GM19468 (cell line): ENCODE data around the gene POLR1E.
"Not testable (repeated sequence)": the region's sequence is repeated elsewhere in the genome, so short reads cannot be mapped to it uniquely, and the experiment has no call there.

Source experiments
- ATAC-seq: cut with Tn5 transposase; IDR thresholded peaks from one replicate; pipeline ENCODE4 v1.9.1; 2021; ENCODE audit warnings: mild to moderate bottlenecking, moderate library complexity, moderate number of reproducible peaks; ENCODE audit not compliant: unreplicated experiment; ENCODE audit errors: extremely low read depth

Gene POLR1E

DNA sequence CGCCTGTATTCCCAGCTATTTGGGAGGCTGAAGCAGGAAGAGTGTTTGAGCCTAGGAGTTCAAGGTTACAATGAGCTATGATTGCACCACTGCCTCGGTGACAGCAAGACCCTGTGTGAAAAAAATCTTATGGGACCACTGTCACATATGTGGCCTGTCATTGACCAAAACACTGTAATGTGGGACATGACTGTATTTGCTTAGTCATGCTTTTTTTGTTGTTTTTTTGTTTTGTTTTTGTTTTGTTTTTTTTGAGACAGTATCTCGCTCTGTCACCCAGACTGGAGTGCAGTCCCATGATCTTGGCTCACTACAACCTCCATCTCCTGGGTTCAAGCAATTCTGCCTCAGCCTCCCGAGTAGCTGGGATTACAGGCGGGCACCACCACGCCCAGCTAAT, 13.5 kb downstream of the POLR1E start:
- ATAC-seq, result no peak

DNA sequence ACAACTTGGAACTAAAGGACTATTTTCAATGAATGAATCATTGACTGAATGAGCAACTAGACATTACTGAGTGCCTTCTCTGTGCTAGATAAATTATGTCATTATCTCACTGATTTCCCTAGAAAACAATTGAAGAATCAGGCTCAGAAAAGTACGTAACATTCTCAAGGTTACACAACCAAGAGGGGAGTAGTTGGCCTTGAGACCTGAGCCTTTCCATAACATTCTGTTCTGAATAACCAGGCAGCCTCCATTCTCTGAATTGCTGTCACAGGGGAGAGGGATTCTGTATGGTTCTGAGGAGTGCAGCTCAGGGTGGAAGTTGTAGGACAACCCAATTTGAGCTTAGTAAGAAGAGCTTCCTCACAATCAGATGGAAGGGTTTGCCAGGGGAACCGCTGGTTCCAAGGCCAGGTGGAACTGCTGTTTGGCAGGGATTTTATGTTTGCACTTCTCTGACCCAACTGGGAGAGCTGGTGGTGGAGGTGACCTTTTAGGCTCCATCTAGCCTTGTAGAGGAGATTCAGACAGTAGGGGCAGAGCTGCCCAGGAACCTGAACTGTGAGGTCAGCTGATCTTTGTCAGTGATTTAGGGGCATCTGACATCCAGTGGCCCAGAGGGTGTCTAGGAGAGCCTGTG, 16.3 kb downstream of the POLR1E start:
- no peak for ATAC-seq

DNA sequence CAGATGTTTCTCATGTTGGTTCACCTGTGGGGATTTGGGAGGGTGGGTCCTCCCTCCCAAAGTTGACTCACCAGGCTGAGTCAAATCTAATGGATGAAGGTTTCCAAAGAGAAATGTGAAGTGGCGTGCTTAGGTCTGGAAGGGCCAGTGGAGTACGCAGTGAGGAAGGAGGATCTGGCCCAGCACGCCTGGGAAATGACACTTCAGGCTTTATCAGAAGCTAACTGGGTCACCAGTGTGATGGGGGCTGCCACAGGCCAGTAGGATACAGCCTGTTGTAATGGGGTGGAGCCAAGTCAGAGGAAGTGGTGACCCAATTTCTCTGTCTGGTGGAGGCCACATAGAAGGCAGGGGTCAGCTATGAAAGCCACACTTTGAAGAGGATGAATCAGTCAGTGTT, 18.0 kb downstream of the POLR1E start:
- ATAC-seq, result no peak

DNA sequence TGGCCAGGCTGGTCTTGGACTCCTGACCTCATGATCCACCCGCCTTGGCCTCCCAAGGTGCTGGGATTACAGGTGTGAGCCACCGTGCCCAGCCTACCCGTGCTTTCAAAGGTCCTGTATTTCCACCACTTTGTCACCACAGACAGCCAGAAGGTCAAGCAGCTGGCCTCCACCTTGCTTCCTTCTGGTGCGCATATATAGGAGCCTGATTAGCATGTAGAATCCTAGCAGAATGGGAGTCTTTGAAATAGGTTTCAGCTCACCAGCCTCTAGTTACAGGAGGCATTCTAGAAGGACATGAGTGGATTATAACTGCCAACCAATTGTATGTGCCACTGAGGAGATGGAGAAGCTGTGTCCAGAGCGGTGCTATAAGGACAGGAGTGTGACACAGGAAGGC, 18.9 kb downstream of the POLR1E start:
- no peak for ATAC-seq

DNA sequence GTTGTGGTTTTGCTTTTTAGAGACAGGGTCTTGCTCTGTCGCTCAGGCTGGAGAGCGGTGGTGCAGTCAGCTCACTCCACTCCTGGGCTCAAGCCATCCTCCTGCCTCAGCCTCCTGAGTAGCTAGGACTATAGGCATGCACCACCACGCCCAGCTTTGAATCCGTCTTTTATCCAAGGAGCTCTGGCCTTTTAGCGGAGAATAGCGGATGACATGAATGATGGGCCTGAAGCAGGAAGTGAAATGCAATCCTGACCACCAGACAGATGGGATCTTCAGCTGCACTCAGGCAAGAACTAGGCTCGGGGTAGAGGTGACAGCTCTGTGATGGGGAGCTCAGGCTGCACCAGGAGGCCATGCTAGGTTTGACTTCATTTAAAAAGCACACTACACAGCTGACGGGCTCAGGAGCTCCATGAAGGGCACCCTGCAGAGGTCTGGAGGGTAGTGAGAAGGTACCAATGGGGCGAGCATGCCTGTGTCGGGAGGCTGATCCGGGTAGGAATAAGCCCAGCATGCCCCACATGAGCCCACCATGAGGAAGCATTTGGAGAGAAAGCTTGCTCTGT, 21.9 kb downstream of the POLR1E start:
- no peak for ATAC-seq

DNA sequence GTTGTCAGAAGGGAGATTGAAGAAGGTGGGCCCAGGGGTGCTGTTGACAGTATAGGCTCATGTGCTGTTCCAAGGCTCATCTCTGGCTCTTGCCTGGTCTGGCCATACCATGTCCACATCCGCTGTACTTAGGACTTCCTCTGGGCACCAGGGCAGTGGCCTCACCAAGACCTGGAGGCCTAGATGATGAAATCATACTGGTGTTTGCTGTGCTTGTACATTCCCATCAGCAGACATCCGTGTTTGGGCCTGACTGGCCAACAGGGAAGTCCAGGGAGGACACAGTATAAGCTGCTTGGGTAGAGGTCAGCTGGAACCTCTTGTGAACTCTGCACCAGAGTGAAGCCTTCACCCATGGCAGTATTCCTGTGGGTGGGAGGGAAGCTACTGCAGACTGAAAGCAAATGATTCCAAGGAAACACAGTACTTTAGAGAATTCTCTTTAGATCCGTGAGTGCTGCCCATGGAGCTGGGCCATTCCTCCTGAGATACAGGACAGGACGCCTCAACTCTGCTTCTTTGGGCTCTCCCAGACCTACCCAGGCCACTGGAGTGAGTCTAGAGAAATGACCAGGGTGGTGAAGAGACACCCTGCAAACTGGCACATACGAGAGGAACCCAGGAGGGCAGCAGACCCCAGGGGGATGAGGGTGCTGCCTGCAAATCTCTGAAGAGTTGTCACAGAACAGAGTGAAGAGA, 22.5 kb downstream of the POLR1E start:
- no peak for ATAC-seq

DNA sequence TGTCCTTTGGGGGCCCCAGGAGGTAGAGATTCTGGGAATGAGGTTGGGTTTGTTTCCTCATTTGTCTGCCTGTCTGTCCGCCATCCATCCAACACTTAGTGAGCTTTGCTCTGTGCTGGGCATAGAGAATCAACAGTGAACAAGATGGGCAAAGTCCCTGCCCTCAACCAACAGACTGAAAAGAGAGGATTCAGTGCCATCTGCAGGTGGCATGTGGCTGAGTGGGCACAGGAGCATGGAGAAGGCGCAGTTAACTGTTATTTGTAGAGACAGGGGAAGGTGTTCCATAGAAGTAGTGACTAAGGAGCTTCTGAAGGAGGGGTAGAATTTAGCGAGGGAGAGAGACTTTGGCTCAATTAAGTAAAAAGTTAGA, 23.1 kb downstream of the POLR1E start:
- ATAC-seq, result no peak

DNA sequence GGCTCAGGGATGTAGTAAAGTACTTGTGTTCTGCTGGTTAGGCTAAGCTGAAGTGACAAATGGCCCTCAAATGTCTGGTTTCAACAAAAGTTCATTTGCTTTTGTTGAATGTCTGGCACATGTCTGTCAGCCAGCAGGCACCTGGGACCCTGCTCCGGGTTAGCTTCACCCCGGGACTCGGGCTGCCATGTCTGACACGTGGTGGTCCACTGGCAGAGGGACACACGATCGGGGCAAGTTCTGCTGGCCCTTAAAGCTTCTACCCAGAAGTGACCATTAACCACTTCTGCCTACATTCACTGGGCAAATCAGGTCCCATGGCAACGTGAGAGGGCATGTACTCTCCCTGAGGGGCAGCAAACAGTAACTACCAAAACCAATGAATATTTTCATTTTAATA, 23.8 kb downstream of the POLR1E start:
- ATAC-seq, result no peak

DNA sequence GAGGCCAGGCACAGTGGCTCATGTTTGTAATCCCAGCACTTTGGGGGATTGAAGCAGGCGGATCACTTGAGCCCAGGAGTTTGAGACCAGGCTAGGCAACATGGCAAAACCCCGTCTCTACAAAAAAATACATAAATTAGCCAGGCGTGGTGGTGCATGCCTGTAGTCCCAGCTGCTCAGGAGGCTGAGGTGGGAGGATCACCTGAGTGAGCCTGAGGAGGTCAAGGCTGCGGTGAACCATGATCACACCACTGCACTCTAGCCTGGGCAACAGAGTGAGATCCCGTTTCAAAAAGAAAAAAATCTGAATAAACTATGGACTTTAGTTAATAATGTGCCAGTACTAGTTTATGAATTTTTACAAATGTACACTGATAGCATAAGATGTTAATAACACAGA, 24.3 kb downstream of the POLR1E start:
- not testable (repeated sequence) for ATAC-seq

DNA sequence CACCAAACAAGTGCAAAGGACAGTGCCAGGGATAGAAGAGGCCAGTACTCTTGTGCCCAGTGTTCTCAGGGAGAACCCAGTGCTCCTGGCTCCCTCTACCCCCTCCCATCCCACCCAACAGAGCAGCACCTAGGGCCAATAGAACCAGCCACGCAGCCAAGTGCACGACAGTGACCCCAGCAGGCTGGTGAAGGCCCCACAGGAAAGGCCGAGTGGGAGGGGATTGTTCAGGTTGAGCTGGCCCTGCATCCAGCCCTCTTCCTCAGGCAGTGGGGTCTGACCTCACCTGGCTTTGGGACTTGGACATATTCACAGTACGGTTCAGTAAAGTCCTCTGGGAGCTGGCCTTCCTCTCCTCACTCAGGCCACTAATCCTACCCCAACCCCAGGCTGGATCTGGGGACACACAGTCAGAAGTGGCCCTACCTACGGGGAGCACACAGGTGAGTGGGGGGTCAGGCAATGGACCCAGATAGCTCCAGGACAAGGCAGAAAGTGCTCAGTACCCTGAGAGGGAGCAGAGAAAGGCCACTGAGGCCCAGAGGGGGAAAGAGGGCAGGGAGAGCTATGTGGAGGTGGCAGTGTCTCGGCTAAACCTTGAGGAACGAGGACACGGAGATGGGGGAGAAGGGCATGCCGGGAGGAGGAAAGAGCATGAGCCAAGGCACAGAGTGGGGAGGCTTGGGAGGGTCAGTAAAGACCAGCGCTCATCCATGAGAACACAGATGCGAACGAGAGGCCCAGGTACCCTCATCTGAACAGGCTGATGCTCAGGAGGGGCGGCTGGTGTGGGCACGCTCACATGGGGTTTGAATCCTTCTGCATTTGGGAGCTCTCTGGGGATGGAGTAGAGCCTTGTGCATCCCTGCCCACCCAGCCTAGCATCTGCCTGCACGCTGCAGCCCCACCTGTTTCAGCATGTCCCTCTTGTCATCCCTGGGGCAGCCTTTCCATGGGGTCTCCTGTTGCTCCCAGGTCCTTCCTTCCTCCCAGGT, 25.6 kb downstream of the POLR1E start:
- ATAC-seq, result no peak

DNA sequence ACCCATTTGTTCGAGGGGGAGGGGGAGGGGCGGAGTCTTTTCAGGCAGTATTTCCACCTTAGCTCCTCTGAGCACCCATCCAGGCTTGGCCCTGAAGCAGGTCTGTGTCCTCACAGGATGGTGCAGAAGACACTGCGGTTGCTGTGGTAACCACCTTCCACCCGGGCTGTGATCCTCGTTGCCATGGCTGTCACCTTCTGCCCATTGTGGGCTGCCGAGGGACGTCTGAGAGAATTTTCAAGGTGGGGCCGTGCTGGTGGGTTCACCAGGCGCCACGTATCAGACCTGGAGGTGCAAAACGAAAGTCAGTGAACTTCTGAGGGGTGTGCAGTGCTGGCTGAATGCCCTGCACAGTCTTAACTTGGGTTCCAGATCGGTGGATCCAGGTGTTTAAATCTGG, 26.7 kb downstream of the POLR1E start:
- no peak for ATAC-seq

DNA sequence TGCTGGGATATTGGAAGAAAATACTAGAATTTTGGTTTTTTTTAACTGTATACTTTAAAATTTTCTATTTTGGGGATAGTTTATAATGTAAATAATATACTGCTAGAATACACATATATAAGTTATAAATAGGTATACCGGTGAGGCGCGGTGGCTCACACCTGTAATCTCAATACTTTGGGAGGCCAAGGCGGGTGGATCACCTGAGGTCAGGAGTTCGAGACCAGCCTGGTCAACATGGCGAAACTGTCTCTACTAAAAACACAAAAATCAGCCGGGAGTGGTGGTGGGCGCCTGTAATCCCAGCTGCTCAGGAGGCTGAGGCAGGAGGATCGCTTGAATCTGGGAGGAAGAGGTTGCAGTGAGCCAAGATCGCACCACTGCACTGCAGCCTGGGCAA, 28.7 kb downstream of the POLR1E start:
- ATAC-seq, result not testable (repeated sequence)

DNA sequence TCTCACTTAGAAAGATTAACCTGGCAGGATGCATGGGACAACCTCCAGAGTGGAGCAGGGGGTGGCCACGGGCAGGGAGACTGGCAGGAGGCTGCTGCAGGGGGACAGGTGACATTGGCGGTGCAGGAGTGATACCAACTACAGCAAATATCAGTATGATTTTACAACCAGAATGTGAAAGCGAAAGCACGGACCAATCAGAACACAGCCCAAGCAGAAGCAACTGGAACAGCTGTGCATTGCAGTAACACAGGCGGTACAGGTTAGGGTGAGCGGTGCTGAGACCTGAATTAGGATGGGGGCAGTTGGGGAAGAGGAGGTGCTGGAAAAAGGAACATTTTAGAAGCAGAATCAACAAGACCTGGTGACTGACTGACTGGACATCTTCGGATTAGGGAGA, 29.3 kb downstream of the POLR1E start:
- ATAC-seq, result no peak

DNA sequence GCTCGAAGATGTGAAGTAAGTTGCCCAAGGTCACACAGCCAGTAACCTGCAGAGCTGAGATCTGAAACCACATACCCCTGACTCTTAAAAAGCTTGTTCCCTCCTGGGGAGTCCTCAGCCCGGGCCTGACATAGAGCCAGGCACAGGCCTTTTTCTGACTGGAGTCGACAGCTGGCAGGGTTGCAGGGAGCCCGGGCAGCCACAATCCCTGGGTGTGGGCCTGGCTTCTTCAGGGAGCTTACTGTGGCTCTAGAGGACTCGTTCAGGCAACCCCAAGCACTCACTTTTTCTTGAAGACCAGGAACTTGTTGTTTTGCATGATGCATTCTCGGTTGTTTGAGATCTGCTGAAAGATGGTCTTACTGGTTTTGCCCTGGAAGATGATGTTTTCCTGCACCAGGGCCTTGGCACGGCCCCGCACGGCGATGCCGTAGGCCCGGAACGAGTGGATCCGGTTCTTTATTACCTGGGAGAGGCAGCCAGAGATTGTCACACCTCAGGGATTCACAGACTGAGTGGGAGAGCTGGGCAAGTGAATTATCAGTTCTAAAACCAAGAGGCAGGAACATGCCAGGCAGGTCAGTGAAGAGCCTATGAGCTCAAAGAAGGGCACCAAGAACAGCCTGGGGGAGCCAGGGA, 30.0 kb downstream of the POLR1E start:
- no peak for ATAC-seq

DNA sequence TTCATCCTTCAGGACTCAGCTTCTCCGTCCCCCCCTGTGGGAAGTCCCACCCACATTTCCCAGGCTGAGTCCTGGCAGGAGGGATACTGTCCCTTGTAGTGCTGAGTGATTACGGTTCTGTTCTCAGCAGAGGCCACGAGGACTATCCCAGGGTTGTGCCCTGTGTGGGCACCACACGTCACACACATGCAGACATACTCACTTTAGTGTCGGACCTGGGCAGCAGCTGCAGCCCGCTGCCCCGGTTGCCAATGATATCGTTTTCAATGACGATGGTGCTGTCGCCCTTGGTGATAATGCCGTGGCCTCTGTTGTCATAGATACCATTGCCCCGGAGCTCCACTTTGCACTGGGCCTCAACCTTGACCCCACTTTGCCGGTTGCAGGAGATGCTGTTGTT, 32.2 kb downstream of the POLR1E start:
- no peak for ATAC-seq

DNA sequence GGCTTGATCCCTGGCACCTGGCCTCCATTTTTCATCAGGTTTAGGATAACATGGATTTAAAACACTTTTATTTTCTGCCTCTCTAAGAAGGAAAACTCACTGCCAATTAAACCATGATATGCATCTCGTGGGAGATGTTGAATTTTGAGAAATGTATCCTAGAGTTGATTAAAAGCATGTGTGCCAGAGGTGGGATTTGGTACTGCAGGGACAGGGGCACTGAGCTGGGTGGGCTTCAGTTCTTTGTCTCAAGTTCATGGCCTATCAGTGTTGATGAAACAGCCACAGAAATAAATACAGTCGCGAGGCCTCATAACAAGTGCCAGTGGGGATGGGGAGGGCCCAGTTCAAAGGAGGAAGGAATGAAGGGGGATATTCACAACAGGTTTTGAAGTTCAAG, 34.9 kb downstream of the POLR1E start:
- ATAC-seq, result no peak

DNA sequence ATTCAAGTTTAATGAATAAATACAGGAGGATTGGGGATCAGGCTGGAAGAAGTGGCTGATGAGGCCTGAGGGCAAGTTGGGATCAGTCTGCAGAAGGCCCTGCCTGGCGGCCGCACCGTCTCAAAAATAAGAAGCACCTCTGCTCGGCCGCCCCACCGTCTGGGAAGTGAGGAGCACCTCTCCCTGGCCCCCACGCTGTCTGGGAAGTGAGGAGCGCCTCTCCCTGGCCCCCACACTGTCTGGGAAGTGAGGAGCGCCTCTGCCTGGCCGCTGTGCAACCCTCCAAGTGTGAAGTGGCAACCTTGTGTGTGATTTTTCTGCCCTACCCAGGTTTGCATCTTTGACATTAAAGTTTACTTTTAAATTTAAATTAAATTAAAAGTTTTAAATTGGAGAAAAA, 35.4 kb downstream of the POLR1E start:
- no peak for ATAC-seq

DNA sequence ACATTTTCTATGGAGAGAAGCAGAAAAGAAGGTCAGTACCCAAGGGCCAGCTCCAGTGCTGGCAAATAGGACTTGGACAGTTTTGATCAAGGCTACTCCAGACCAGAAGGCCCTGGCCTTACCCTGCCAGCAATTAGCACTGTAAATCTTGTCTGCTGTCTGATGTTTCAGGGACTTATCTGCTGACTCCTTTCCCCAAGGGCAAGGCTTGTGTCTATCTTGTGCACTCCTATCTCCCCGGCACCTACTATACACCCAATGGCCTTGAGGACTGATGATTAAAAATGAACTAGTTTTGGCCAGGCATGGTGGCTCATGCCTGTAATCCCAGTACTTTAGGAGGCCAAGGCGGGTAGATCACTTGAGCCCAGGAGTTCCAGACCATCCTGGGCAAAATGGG, 37.2 kb downstream of the POLR1E start:
- no peak for ATAC-seq

DNA sequence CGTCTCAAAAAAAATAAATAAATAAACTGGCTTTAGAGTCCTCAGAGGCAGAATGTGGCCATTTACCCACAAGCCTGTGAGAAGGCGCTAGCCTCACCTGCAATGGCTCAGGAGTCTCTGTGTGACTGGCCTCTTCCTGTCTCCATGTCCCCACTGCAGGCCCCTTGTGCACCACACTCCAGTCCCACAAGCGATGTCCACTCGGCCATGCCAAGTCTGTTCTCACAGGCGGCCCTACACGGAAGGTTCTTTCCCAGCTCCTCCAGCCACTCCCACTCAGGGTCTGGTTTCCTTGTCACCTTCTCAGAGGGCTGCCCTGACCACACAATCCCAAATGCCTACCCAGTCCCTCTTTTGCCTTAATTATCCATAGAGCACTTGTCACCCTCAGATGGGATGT, 38.2 kb downstream of the POLR1E start:
- no peak for ATAC-seq
